Stimulated activated CD8-positive, alpha-beta memory T cell treated with anti-CD3 and anti-CD28 coated beads, Interleukin-15, amount 100 ng/mL, for 1 hour (primary cell): Measurements from ENCODE around the gene WASHC2A.
"Not testable (repeated sequence)": the region's sequence is repeated elsewhere in the genome, so short reads cannot be mapped to it uniquely, and the experiment has no call there.

Experiments
- DNase-seq: peaks from one replicate; pipeline ENCODE4 v3.0.0-alpha.2; 2020; ENCODE audit warnings: low read depth

WASHC2A gene, protein sequence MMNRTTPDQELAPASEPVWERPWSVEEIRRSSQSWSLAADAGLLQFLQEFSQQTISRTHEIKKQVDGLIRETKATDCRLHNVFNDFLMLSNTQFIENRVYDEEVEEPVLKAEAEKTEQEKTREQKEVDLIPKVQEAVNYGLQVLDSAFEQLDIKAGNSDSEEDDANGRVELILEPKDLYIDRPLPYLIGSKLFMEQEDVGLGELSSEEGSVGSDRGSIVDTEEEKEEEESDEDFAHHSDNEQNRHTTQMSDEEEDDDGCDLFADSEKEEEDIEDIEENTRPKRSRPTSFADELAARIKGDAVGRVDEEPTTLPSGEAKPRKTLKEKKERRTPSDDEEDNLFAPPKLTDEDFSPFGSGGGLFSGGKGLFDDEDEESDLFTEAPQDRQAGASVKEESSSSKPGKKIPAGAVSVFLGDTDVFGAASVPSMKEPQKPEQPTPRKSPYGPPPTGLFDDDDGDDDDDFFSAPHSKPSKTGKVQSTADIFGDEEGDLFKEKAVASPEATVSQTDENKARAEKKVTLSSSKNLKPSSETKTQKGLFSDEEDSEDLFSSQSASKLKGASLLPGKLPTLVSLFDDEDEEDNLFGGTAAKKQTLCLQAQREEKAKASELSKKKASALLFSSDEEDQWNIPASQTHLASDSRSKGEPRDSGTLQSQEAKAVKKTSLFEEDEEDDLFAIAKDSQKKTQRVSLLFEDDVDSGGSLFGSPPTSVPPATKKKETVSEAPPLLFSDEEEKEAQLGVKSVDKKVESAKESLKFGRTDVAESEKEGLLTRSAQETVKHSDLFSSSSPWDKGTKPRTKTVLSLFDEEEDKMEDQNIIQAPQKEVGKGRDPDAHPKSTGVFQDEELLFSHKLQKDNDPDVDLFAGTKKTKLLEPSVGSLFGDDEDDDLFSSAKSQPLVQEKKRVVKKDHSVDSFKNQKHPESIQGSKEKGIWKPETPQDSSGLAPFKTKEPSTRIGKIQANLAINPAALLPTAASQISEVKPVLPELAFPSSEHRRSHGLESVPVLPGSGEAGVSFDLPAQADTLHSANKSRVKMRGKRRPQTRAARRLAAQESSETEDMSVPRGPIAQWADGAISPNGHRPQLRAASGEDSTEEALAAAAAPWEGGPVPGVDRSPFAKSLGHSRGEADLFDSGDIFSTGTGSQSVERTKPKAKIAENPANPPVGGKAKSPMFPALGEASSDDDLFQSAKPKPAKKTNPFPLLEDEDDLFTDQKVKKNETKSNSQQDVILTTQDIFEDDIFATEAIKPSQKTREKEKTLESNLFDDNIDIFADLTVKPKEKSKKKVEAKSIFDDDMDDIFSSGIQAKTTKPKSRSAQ (N-terminal part only)

DNA sequence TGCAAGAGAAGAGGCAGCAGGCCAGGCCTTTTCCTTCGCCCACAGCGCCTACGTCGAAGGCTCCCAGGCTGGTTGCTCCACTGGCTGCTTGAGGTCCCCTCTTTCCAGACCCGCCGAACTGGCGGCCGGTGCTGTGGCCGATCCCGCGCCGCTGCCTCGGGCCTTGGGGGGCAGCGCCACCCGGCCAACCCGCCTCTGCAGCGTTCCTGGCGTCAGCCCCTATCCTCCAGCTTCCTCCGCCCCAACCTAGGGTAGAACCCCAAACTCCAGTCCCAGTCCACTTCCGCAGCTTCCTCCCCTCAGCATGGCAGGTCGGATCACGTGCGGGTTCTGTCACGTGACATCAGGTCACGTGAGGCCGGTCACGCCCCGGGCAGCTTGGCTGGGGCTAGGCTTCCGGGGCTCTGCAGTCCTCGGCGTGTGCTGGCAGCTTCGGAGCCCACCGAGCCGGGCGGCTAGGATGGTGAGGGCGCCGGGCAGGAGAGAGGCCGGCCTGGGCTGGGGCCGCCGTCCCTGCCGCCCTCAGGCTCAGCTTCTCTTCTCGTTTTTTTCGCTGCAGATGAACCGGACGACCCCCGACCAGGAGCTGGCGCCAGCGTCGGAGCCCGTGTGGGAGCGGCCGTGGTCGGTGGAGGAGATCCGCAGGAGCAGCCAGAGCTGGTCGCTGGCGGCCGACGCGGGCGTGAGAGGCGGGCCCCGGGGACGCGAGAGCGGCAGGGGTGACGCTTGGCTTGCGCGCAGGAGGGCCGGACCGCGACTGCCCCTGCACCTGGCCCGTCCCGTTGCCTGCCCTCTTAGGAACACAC is at the start of gene WASHC2A:
Gene WASHC2A (plus strand): TSS at position 409 of the 806 bp plus-strand sequence. CDS start 52 bp downstream, at position 461.
- DNase-seq: peak; percentile 86

DNA sequence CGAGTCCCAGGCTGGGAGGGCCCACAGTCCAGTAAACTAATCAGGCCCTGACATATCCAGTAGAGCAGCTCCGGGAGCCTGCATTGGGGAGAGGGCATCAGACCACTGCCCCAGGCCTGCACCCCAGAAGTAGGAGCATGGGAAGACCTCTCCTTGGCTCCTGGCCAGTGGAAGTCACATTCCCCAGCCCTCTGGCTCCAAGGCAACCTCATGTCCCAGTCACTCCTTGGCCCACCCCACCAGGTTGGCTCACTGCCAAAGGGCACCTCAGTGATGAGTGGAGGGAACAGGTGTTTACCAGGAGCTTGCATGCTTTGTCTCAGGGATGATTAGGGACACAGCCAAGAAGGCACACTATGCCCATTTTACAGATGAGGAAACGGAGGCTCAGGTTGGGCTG is 48.5 kb upstream of the WASHC2A start:
- DNase-seq: not testable (repeated sequence)

DNA sequence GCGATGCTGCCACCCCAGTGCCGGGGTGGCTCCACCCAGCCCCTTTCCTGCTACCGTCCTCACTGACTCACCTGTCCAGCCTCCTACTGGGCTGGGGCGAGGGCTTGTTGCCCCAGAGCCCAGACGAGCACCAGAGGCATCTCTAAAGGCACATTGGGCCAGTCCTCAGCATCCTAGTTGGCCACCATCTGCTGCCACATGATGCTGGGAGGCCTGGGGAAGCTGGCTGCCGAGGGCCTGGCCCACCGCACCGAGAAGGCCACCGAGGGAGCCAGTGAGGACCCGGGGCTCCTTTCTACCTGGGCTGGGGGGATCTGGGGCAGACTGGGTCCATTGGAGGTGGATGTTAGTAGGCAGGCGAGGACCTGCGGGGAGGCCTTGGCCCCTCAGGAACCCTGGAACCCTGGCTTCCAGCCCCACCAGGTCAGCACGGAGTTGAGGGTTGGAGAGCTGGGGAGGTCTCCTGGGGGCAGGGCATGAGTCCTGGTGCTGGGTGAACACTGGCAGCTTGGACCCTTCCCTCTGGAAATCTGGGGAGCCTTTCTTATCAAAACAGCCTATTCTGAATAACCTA is 47.2 kb upstream of the WASHC2A start:
- DNase-seq: not testable (repeated sequence)

DNA sequence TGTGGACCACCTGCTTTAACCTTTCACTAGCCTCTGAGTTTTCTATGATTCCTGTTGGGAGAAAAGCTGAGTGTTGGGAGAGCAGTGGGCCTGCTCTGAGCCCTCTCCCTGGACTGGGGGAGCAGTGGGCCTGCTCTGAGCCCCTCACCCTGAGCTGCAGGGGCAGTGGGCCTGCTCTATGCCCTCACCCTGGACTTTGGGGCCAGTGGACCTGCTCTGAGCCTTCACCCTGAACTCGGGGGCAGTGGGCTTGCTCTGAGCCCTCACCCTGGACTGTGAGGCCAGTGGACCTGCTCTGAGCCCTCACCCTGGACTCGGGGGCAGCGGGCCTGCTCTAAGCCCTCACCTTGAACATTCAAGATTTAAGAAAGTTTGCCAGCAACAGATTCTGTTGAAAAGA is 46.1 kb upstream of the WASHC2A start:
- no peak for DNase-seq

DNA sequence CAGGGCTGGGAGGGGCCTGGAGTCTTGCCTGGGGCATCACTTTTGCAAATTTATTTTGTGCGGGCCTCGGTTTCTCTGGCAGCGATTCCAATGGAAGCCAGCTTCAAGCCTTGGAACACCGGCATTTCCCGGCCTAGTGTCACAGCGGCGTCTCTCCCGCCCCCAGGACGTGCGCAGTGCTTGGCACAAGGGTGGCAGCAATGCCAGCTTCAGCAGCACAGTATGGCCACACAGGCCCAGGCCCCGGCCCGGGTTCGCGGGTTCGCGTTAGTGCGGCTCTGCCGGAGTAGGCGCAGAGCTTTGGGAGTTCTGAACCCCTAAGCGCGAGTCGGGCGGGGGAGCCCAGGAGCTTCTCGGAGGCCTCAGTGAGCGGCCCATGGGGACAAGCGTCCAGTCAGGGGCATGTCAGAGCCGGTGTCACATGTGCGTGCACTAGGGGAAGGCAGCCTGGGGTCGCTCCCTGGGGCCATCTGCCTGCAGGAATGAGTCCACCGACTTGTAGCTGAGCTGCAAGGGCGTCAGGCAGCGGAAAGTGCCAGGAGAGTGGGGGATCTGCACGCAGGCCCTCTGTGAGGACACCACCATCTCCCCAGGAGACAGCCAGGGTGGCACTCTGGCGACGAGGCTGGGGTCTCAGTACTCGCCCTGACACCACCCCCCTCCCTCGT is 42.9 kb upstream of the WASHC2A start:
- DNase-seq: not testable (repeated sequence)

DNA sequence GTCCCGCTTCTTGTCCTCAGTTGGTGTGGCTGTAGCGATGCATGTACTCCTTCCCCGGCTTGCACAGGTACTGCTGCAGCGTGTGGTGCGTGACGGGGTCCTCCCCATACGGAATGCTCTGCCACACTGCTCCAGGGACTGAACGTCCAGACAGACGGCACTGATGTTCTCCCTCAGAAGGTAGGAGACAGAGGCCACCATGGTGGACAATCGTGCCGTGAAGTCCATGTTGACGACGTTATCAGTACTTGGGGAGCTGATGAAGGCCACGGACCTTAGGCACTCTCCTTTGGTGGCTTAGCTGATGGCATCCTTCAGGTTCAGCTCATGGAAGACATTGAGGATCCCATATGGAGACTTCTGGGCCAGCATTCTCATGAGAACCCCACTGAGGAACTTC is 42.1 kb upstream of the WASHC2A start:
- DNase-seq: no peak

DNA sequence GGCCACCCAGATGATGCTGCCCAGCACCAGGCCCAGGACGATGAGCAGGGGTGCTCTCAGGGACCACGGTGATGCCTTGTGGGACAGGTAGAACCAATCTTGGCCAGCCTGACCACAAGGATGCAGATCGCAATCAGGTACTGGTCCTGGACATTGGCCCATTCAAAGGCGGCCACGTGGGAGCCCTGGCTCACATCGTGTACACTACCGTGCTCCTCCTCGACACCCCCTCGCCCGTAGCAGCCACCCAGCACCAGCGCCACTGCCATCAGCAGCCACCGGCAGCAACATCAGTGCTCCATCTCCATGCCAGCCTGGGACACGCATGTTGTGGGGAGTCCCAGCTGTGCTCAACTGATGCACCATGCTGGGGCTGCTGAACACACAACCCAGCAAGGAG is 40.6 kb upstream of the WASHC2A start:
- DNase-seq: no peak

DNA sequence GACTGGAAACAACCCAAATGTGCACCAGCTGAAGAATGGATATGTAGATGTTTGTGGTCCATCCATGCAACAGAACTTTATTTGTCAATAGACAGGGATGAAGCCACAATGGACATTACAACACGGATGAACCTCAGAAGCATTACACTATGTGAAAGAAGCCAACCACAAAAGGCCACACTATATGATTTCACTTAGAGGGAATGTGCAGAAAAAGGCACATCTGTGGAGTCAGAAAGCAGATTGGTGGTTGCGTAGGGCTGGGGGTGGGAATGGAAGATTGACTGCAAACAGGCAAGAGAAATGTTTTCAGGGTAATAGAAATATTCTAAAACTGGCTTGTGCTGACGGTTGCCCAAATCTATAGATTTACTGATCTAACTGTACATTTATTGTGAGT is 34.3 kb upstream of the WASHC2A start:
- DNase-seq: no peak

DNA sequence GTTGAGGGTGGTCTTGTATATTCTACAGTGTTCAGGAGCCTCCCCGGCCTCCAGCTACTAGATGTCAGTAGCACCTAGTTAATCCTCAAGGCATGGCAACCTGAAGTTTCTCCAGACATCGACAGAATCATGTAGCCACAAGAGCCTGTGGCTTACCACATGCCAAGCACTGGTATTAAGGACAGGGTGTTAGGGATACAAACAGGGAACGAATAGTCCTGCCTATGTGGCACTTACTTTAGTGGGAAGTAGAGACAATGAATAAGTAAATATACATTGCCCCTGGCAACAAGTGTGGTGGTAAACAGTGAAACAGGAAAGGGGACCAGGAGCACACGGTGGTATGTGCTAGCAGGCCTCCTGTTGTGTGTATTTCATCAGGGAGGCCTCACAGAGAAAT is 32.4 kb upstream of the WASHC2A start:
- DNase-seq: not testable (repeated sequence)

DNA sequence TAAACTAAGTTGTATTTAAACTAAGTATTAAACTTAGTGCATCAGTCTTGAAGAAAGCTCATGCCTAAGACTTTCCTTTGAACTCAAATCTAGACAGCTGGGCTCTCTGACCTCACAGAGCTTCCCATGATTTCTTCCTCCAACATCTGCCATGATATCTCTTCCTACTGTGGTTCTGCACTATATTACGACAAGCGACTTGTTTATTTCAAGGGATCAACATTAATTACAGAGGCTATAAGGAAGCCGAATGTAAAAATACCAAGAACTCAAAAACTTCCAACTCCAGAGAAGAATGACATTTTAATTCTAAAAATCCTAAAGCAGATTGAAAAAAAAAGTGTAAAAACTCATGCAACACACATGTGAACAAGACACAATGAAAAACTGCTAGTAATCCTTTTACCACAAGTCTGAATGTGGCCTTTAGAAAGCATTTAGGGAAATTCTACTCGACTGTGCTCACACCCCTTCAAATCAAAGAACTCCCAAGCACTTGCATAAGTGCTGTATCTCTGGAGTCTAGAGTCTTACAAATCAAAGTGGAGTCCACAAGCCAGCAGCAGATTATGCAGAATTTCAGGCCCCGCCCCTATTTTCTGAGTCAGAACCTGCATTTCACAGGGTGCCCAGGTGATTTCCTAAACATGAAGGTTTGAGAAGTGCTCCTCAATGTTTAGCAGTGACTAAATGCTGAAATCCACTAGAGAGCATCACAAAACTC is 22.7 kb upstream of the WASHC2A start:
- DNase-seq: no peak

DNA sequence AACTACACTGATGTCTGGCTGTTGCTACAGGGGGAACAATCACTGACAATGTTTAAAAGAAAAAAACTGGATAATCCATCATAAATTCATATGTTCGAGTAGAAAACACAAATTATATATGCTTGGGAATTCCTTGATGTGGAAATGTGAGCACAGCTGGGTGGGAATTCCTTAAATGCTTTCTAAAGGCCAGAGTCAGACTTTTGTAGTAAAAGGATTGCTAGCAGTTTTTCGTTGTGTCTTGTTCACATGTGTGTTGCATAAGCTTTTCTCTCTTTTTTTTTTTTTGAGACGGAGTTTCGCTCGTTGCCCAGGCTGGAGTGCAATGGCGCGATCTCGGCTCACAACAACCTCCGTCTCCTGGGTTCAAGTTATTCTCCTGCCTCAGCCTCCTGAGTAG is 21.3 kb upstream of the WASHC2A start:
- not testable (repeated sequence) for DNase-seq

DNA sequence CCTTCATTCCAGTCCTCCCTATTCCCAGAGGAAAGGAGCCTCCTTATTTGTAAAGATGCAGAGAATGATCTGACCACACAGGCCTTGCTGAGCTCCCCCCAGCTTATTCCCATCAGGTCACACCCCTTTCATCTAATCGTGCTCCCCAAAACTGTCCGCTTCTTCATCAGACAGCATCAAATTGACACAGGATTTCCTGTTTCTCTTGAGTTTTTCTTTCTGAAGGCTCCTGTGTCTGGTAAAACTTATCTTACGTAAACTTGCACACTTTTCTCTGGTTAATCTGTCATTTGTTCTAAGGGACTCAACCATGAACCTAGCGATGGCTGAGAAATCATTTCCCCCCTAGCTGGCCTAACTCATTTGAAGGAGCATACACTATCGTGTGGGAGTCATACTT is 20.2 kb upstream of the WASHC2A start:
- DNase-seq: not testable (repeated sequence)

DNA sequence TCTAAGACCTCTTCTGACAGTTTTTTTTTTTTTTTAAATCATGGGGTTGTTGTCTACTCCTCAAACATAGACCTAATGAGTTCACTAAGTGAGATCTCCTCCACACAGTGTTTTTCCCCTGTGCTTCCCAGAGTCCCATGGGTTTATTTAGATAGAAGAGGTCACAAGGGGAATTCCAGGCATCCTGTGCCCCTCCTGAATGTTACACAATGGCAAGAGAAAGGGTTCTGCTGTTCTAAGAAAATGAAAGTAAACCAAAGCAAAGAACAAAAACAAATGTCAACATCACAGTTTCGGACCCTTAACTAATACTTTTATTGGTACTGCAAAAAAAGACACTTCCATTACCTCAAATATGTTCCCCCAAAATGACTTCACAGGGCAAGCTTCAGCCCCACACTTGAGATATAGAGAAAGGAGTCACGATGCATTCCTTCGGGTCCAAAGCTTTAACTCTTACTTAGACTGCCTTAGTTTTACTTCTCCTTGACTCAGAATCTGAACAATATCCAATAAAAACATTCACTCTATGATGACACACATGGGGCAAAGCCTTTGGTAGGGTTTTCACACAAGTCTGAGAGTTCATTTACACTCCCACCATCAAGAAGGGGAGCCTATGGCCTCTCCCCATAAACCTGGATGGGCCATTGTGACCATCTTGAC is 15.6 kb upstream of the WASHC2A start:
- DNase-seq: not testable (repeated sequence)

DNA sequence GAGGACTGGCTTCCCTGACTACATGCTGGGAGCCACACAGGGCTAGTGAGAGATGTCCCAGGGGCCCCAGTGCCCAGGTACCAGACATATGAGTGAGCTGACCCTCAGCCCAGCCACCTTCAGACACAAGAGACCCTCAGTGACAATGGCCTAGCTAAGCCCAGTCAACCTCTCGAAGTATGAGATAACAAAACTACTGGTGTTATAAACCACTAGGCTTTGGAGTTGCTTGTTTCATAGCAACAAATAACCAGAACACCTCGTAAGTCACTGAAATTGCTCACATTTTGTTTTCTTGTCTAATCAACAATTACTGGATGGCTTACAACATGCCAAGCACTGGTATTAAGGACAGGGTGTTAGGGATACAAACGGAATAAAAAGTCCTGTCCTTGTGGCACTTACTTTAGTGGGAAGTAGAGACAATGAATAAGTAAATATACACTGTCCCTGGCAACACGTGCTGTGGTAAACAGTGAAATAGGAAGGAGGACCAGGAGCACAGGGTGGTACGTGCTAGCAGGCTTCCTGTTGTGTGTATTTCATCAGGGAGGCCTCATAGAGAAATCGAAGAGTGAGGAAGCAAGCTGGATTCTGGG is 14.9 kb upstream of the WASHC2A start:
- not testable (repeated sequence) for DNase-seq

DNA sequence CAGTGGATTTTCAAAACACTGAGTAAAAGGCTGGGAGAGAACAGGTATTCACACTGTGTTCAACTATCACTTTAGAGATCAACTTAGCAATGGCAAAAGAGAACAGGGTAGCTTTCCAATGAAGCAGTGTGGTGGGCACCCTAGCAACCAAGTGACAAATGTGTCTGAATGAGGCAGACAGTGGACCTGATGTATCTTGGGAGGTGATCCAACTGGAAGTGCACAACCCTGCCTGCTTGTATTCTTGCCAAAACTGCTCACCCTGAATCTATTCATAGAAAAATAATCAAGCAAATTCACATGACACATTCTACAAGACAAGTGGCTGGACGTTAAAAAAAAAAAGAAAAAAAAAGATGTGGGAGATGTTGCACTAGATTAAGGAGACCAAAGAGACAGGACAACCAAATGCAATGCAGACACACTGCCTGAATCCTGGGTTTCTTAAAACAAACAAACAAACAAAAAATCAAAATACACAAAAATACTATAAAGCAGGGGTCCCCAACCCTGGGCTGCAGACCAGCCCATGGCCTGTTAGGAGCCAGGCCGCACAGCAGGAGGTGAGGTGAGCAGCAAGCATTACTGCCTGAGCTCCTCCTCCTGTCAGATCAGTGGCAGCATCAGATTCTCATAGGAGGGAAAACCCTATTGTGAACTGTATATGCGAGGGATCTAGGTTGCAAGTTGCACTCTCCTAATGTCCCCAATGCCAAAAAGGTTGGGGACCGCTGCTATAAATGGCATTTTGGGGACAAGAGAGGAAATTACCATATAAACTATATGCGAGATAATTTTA is 12.1 kb upstream of the WASHC2A start:
- not testable (repeated sequence) for DNase-seq

DNA sequence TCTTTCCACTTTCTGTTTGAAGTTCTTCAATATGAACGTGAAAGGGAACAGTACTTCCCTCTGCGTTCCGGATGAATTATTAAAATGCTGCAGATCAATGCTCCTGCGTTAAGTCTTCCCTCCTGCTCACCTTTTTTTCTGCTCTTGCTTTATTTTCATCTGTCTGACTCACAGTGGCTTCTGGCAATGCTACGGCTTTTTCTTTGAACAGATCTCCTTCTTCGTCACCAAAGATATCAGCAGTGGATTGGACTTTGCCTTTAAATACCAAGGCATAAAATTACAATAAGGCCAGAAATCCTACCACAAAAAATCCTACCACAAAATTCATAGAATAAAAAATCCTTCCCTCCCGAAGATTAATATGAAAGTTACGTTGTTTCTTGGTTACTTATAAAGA is 11.1 kb upstream of the WASHC2A start:
- not testable (repeated sequence) for DNase-seq

DNA sequence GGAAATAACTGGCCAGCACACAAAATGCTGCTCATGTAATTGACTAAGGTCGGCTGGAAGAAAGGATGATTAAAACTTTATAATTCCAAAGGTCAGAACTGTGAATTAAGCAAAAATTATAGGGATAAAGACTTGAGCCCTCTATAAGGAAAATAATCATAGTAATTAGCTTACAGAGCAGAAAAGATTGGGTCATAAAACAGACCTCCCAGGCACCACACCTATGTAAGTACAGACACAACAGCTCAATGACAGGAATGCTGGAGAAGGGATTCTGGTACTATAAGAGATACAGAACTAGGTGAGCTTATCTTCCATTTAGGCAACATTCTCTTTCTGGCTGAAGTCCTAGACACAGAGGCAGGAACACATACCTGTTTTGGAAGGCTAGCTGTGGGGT is 9.0 kb upstream of the WASHC2A start:
- not testable (repeated sequence) for DNase-seq

DNA sequence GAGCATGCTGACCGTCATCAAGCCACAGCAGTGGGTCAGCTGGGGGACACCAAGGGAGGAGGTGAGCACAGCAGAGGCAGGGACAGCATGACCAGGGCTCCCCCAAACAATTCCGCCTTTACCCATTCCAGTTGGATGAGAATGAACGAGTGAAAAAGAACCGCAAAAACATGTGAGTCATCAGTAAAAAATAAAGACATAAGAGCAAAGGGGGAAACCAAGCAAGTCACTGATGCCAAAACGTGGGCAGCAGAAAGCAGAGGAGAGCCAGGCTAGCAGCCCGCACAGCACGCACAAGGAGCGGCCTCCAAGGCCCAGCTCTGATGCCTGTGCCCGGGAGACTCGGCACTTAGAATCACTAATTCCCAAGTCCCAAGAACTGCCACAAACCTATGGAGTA is 7.8 kb upstream of the WASHC2A start:
- not testable (repeated sequence) for DNase-seq
